HEK293T (cell line): ENCODE results near the gene MAS1L.

Experiments
- CTBP1 ChIP-seq: fragments of 450-650 bp; IDR thresholded peaks from 2 replicates; pipeline ENCODE4 v1.6.1; 2016; ENCODE audit warnings: borderline replicate concordance
- FOXA1 ChIP-seq: fragments of 450-650 bp; IDR thresholded peaks from 2 replicates; pipeline ENCODE4 v1.6.1; 2016; ENCODE audit warnings: mild to moderate bottlenecking
- FOXM1 ChIP-seq: fragments of 450-650 bp; IDR thresholded peaks from 2 replicates; pipeline ENCODE4 v1.6.1; 2017; ENCODE audit warnings: mild to moderate bottlenecking, borderline replicate concordance
- LEF1 ChIP-seq: fragments of 450-650 bp; IDR thresholded peaks from 2 replicates; pipeline ENCODE4 v1.6.1; 2017; ENCODE audit warnings: mild to moderate bottlenecking, borderline replicate concordance
- NFRKB ChIP-seq: fragments of 450-650 bp; IDR thresholded peaks from 2 replicates; pipeline ENCODE4 v1.6.1; 2016; ENCODE audit warnings: mild to moderate bottlenecking, moderate library complexity
- SUZ12 ChIP-seq: fragments of 450-650 bp; IDR thresholded peaks from 2 replicates; pipeline ENCODE4 v1.6.1; 2016; ENCODE audit warnings: mild to moderate bottlenecking
- TARDBP ChIP-seq: fragments of 450-650 bp; IDR thresholded peaks from 2 replicates; pipeline ENCODE4 v1.6.1; 2016
- ZNF384 ChIP-seq: fragments of 450-650 bp; IDR thresholded peaks from 2 replicates; pipeline ENCODE4 v1.6.1; 2016
- TF ChIP-seq, protein P1 (sequence below): fragments of 450-650 bp; IDR thresholded peaks from 2 replicates; pipeline ENCODE4 v1.6.1; 2016

DNA sequence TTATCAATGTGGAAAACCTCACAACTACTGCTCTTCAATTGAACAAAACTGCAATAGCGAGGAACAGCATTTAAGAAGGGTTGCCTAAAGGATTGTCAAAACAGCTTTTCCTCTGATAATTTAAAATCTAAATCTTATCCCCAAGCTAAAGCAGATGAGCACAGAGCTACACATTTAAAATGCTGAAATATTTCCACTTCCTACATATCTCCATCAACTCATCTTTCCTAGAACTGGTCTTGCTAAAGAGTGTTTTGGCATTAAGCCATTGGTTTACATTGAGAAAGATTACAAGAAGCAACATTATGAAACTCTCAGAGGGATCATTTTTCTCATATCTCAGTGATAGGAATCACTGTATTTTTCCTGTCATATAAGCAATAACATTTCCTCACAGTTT, 45.0 kb downstream of the MAS1L start:
- TF ChIP-seq FOXM1 (no peak), NFRKB (no peak), FOXA1 (no peak), LEF1 (no peak), CTBP1 (no peak), SUZ12 (no peak), TARDBP (no peak), ZNF384 (no peak)
- TF ChIP-seq, protein P1, sequence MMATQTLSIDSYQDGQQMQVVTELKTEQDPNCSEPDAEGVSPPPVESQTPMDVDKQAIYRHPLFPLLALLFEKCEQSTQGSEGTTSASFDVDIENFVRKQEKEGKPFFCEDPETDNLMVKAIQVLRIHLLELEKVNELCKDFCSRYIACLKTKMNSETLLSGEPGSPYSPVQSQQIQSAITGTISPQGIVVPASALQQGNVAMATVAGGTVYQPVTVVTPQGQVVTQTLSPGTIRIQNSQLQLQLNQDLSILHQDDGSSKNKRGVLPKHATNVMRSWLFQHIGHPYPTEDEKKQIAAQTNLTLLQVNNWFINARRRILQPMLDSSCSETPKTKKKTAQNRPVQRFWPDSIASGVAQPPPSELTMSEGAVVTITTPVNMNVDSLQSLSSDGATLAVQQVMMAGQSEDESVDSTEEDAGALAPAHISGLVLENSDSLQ: no peak
